Duodenal mucosa (tissue), 2 donors: ENCODE results near the gene PCF11.
"Not testable (repeated sequence)": the region's sequence is repeated elsewhere in the genome, so short reads cannot be mapped to it uniquely, and the experiment has no call there.

Experiments
- H3K27ac ChIP-seq: one replicate; pipeline ENCODE4 v1.7.0; 2013; ENCODE audit warnings: low read depth, low read length
- H3K27me3 ChIP-seq, 2 donors: one replicate each; pipeline ENCODE4 v1.7.0; 2013; ENCODE audit warnings: low read length in 2 of 2, control low read depth in 1 of 2; ENCODE audit not compliant: insufficient read depth in 2 of 2, control insufficient read depth in 1 of 2
- H3K36me3 ChIP-seq, 2 donors: one replicate each; pipeline ENCODE4 v1.7.0; 2013; ENCODE audit warnings: low read length in 2 of 2, control low read depth in 1 of 2; ENCODE audit not compliant: insufficient read depth in 2 of 2, control insufficient read depth in 1 of 2
- H3K4me1 ChIP-seq, 2 donors: one replicate each; pipeline ENCODE4 v1.7.0; 2013; ENCODE audit warnings: low read length in 2 of 2, control low read depth in 1 of 2; ENCODE audit not compliant: insufficient read depth in 2 of 2, control insufficient read depth in 1 of 2
- H3K4me3 ChIP-seq, 2 donors: one replicate each; pipeline ENCODE4 v1.7.0; 2013; ENCODE audit warnings: low read length in 2 of 2, low read depth in 1 of 2
- H3K9ac ChIP-seq, 2 donors: one replicate each; pipeline ENCODE4 v1.7.0; 2013; ENCODE audit warnings: low read length in 2 of 2, low read depth in 1 of 2
- H3K9me3 ChIP-seq, 2 donors: one replicate each; pipeline ENCODE4 v1.7.0; 2013; ENCODE audit warnings: low read length in 2 of 2, control low read depth in 1 of 2; ENCODE audit not compliant: control insufficient read depth in 1 of 2

PCF11 gene

GRCh38 chr11:83205608-83206185 is 48.8 kb downstream of the PCF11 start:
- H3K27ac ChIP-seq, result no peak overlapping the region
- H3K27me3 ChIP-seq, result no peaks in the 10 kb centered on the region
- no peaks in the 10 kb centered on the region for H3K9me3 ChIP-seq
- no peak overlapping the region for H3K4me3 ChIP-seq
- no peak overlapping the region for H3K9ac ChIP-seq
- H3K4me1 ChIP-seq, result no peaks in the 10 kb centered on the region
- H3K36me3 ChIP-seq, result peaks cover 0 to 23% of the 10 kb centered on the region in 2 donors

- Histone ChIP-seq H3K27ac (no peak overlapping the region), H3K4me1 (no peaks in the 10 kb centered on the region), H3K9me3 (no peaks in the 10 kb centered on the region), H3K27me3 (no peaks in the 10 kb centered on the region), H3K9ac (no peak overlapping the region), H3K36me3 (peaks cover 0 to 26% of the 10 kb centered on the region in 2 donors), H3K4me3 (no peak overlapping the region)
Measured at GRCh38 chr11:83206221-83206620, 49.3 kb downstream of the PCF11 start.

GRCh38 chr11:83206771-83207382 is 49.9 kb downstream of the PCF11 start:
- not testable (repeated sequence) for H3K27me3 ChIP-seq, H3K27ac ChIP-seq, H3K9ac ChIP-seq, H3K9me3 ChIP-seq, H3K4me3 ChIP-seq, H3K4me1 ChIP-seq
- H3K36me3 ChIP-seq, result peaks cover 0 to 30% of the 10 kb centered on the region in 2 donors

GRCh38 chr11:83219095-83219494 is 62.2 kb downstream of the PCF11 start:
- no peaks in the 10 kb centered on the region for H3K36me3 ChIP-seq
- H3K27me3 ChIP-seq, result no peaks in the 10 kb centered on the region
- no peaks in the 10 kb centered on the region for H3K9me3 ChIP-seq
- no peak overlapping the region for H3K9ac ChIP-seq
- H3K27ac ChIP-seq, result no peak overlapping the region
- no peak overlapping the region for H3K4me3 ChIP-seq
- no peaks in the 10 kb centered on the region for H3K4me1 ChIP-seq

GRCh38 chr11:83220260-83220659 is 63.3 kb downstream of the PCF11 start:
- H3K27me3 ChIP-seq, result no peaks in the 10 kb centered on the region
- no peaks in the 10 kb centered on the region for H3K9me3 ChIP-seq
- no peaks in the 10 kb centered on the region for H3K36me3 ChIP-seq
- H3K27ac ChIP-seq, result no peak overlapping the region
- H3K4me1 ChIP-seq, result no peaks in the 10 kb centered on the region
- no peak overlapping the region for H3K4me3 ChIP-seq
- H3K9ac ChIP-seq, result no peak overlapping the region

GRCh38 chr11:83221694-83222093 is 64.8 kb downstream of the PCF11 start:
- H3K36me3 ChIP-seq, result no peaks in the 10 kb centered on the region
- no peaks in the 10 kb centered on the region for H3K4me1 ChIP-seq
- H3K9me3 ChIP-seq, result no peaks in the 10 kb centered on the region
- no peaks in the 10 kb centered on the region for H3K27me3 ChIP-seq
- no peak overlapping the region for H3K4me3 ChIP-seq
- no peak overlapping the region for H3K9ac ChIP-seq
- H3K27ac ChIP-seq, result no peak overlapping the region

GRCh38 chr11:83222499-83222898 is 65.6 kb downstream of the PCF11 start:
- no peaks in the 10 kb centered on the region for H3K27me3 ChIP-seq
- H3K4me3 ChIP-seq, result no peak overlapping the region
- no peaks in the 10 kb centered on the region for H3K36me3 ChIP-seq
- H3K9ac ChIP-seq, result no peak overlapping the region
- no peak overlapping the region for H3K27ac ChIP-seq
- H3K9me3 ChIP-seq, result no peaks in the 10 kb centered on the region
- no peaks in the 10 kb centered on the region for H3K4me1 ChIP-seq

GRCh38 chr11:83223457-83223856 is 66.5 kb downstream of the PCF11 start:
- H3K9ac ChIP-seq, result no peak overlapping the region
- H3K36me3 ChIP-seq, result no peaks in the 10 kb centered on the region
- H3K9me3 ChIP-seq, result no peaks in the 10 kb centered on the region
- no peak overlapping the region for H3K27ac ChIP-seq
- H3K4me3 ChIP-seq, result no peak overlapping the region
- no peaks in the 10 kb centered on the region for H3K27me3 ChIP-seq
- H3K4me1 ChIP-seq, result no peaks in the 10 kb centered on the region

- Histone ChIP-seq H3K27me3 (no peaks in the 10 kb centered on the region), H3K4me1 (no peaks in the 10 kb centered on the region), H3K9ac (no peak overlapping the region), H3K36me3 (no peaks in the 10 kb centered on the region), H3K4me3 (no peak overlapping the region), H3K27ac (no peak overlapping the region), H3K9me3 (no peaks in the 10 kb centered on the region)
Measured at GRCh38 chr11:83235825-83236224, 78.9 kb downstream of the PCF11 start.
